Loucy (cell line): Measurements from ENCODE around the gene CD200R1.
A peak's percentile ranks its signal among the peaks of the same experiment; 100 is the strongest.

Experiments used
- H2AFZ ChIP-seq: fragments of 200-600 bp; sonication (generic); 2 replicates; pipeline ENCODE4 v1.6.0; 2016; ENCODE audit warnings: antibody characterized with exemption, mild to moderate bottlenecking, low read length, moderate library complexity
- H3F3A ChIP-seq: fragments of 200-600 bp; 2 replicates; pipeline ENCODE4 v1.6.0; 2016; ENCODE audit warnings: antibody characterized with exemption, low read depth, mild to moderate bottlenecking
- H3K27me3 ChIP-seq: fragments of 200-600 bp; sonication (generic); 2 replicates; pipeline ENCODE4 v1.6.1; 2014; ENCODE audit warnings: low read length, mild to moderate bottlenecking; ENCODE audit not compliant: insufficient read depth, poor library complexity, severe bottlenecking
- H3K36me3 ChIP-seq: fragments of 200-600 bp; sonication (generic); 2 replicates; pipeline ENCODE4 v1.6.1; 2016; ENCODE audit warnings: low read length; ENCODE audit not compliant: insufficient read depth
- H3K4me1 ChIP-seq: fragments of 200-600 bp; sonication (generic); 2 replicates; pipeline ENCODE4 v1.5.1; 2014; ENCODE audit warnings: low read length, mild to moderate bottlenecking; ENCODE audit not compliant: insufficient read depth, poor library complexity, severe bottlenecking
- H3K4me2 ChIP-seq: fragments of 200-600 bp; sonication (generic); 2 replicates; pipeline ENCODE4 v1.6.0; 2014; ENCODE audit warnings: antibody characterized with exemption, low read length, low read depth, mild to moderate bottlenecking; ENCODE audit not compliant: poor library complexity, severe bottlenecking
- H3K4me3 ChIP-seq: fragments of 200-600 bp; sonication (generic); 2 replicates; pipeline ENCODE4 v1.5.1; 2014; ENCODE audit warnings: low read length, mild to moderate bottlenecking, mixed read lengths; ENCODE audit not compliant: poor library complexity, severe bottlenecking
- H3K79me2 ChIP-seq: fragments of 200-600 bp; sonication (generic); 2 replicates; pipeline ENCODE4 v1.6.1; 2014; ENCODE audit warnings: low read length; ENCODE audit not compliant: insufficient read depth
- H3K9ac ChIP-seq: fragments of 200-600 bp; sonication (generic); 2 replicates; pipeline ENCODE4 v1.6.0; 2014; ENCODE audit warnings: mild to moderate bottlenecking, low read depth, low read length, moderate library complexity; ENCODE audit not compliant: poor library complexity, severe bottlenecking
- H3K9me2 ChIP-seq: fragments of 200-600 bp; sonication (generic); replicated peaks from 2 replicates; pipeline ENCODE4 v1.6.1; 2016; ENCODE audit warnings: low read depth, low read length, mixed read lengths
- H3K9me3 ChIP-seq: fragments of 200-600 bp; sonication (generic); 2 replicates; pipeline ENCODE4 v1.6.1; 2014; ENCODE audit warnings: mild to moderate bottlenecking, antibody characterized with exemption, low read length, low read depth; ENCODE audit not compliant: insufficient read depth
- H4K20me1 ChIP-seq: fragments of 200-600 bp; sonication (generic); 2 replicates; pipeline ENCODE4 v1.6.0; 2014; ENCODE audit warnings: antibody characterized with exemption, low read length, mild to moderate bottlenecking; ENCODE audit not compliant: insufficient read depth, poor library complexity, severe bottlenecking
- EZH2phosphoT487 ChIP-seq: fragments of 200-600 bp; IDR thresholded peaks from 2 replicates; pipeline ENCODE4 v1.6.1; 2018; ENCODE audit warnings: antibody characterized with exemption, mild to moderate bottlenecking, moderate library complexity, borderline replicate concordance
- TF ChIP-seq, protein P1 (sequence below): fragments of 200-600 bp; sonication (generic); conservative IDR thresholded peaks from 2 replicates; pipeline ENCODE4 v1.5.1; 2014; ENCODE audit warnings: mild to moderate bottlenecking, antibody characterized with exemption, low read length

The CD200R1 gene, protein sequence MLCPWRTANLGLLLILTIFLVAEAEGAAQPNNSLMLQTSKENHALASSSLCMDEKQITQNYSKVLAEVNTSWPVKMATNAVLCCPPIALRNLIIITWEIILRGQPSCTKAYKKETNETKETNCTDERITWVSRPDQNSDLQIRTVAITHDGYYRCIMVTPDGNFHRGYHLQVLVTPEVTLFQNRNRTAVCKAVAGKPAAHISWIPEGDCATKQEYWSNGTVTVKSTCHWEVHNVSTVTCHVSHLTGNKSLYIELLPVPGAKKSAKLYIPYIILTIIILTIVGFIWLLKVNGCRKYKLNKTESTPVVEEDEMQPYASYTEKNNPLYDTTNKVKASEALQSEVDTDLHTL

DNA sequence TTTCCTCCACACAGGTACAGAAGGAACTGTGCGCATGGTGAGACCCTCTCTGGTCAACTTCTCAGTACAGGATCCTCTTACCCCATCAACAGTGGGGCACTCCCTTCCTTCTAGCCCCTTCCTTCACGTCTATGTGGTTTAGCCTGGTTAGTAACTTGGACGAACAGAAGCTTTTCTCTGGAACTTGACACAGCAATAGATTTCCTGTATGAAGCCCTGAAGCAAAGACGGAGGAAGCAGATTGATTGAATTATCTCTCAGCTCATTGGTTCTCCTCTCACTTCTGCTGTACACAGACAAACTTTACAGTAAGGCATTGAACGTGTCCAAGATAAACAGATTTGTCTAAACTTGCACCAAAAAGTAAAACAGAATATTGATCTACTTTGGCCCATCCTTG lies at the start of gene CD200R1:
Gene CD200R1 (minus strand): TSS at position 210 of the 400 bp plus-strand sequence. CDS start 246 bp downstream, outside the sequence.
- no peaks in the 10 kb centered on the region for H3K9me2 ChIP-seq
- no peaks in the 10 kb centered on the region for H3F3A ChIP-seq
- H2AFZ ChIP-seq, result peak within 1 kb of the TSS; percentile 68
- H3K9ac ChIP-seq, result no peak within 1 kb of the TSS
- H3K4me1 ChIP-seq, result peaks cover 18% of the 10 kb centered on the region
- H4K20me1 ChIP-seq, result no peaks in the 10 kb centered on the region
- no peak within 1 kb of the TSS for H3K4me3 ChIP-seq
- TF ChIP-seq, protein P1, sequence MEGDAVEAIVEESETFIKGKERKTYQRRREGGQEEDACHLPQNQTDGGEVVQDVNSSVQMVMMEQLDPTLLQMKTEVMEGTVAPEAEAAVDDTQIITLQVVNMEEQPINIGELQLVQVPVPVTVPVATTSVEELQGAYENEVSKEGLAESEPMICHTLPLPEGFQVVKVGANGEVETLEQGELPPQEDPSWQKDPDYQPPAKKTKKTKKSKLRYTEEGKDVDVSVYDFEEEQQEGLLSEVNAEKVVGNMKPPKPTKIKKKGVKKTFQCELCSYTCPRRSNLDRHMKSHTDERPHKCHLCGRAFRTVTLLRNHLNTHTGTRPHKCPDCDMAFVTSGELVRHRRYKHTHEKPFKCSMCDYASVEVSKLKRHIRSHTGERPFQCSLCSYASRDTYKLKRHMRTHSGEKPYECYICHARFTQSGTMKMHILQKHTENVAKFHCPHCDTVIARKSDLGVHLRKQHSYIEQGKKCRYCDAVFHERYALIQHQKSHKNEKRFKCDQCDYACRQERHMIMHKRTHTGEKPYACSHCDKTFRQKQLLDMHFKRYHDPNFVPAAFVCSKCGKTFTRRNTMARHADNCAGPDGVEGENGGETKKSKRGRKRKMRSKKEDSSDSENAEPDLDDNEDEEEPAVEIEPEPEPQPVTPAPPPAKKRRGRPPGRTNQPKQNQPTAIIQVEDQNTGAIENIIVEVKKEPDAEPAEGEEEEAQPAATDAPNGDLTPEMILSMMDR, result no peak
- H3K9me3 ChIP-seq, result no peaks in the 10 kb centered on the region
- H3K36me3 ChIP-seq, result no peaks in the 10 kb centered on the region
- H3K4me2 ChIP-seq, result no peak within 1 kb of the TSS
- no peaks in the 10 kb centered on the region for H3K79me2 ChIP-seq
- no peaks in the 10 kb centered on the region for H3K27me3 ChIP-seq

DNA sequence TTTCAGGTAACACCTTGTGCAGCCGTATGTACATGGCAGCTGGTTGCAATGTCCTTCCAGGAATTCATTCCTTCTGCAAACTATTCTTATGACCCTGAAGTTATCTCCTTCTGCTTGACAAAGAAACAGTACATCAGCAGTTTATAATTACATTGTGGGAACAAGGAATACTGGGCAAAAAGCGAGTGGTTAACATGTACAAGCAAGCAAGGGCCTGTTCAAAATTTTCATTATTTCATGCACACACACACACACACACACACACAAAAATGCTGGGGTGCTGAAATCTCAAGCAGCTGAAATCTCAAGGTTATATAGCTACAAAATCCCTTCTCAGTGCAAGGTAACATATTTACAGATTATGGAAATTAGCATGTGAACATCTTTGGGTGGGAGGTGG lies 46.6 kb upstream of the CD200R1 start:
- no peaks in the 10 kb centered on the region for H3K36me3 ChIP-seq
- H3K79me2 ChIP-seq, result peaks cover 40% of the 10 kb centered on the region
- peaks cover 37% of the 10 kb centered on the region for H3K4me1 ChIP-seq
- H4K20me1 ChIP-seq, result peaks cover 15% of the 10 kb centered on the region
- no peak overlapping the region for H3K9ac ChIP-seq
- no peaks in the 10 kb centered on the region for H3K27me3 ChIP-seq
- no peak overlapping the region for H3K4me2 ChIP-seq
- H3K4me3 ChIP-seq, result no peak overlapping the region
- TF ChIP-seq, protein P1, result no peak
- no peak for TF ChIP-seq EZH2phosphoT487
- no peaks in the 10 kb centered on the region for H3K9me3 ChIP-seq
- no peaks in the 10 kb centered on the region for H3F3A ChIP-seq
- no peaks in the 10 kb centered on the region for H3K9me2 ChIP-seq
- H2AFZ ChIP-seq, result no peak overlapping the region

DNA sequence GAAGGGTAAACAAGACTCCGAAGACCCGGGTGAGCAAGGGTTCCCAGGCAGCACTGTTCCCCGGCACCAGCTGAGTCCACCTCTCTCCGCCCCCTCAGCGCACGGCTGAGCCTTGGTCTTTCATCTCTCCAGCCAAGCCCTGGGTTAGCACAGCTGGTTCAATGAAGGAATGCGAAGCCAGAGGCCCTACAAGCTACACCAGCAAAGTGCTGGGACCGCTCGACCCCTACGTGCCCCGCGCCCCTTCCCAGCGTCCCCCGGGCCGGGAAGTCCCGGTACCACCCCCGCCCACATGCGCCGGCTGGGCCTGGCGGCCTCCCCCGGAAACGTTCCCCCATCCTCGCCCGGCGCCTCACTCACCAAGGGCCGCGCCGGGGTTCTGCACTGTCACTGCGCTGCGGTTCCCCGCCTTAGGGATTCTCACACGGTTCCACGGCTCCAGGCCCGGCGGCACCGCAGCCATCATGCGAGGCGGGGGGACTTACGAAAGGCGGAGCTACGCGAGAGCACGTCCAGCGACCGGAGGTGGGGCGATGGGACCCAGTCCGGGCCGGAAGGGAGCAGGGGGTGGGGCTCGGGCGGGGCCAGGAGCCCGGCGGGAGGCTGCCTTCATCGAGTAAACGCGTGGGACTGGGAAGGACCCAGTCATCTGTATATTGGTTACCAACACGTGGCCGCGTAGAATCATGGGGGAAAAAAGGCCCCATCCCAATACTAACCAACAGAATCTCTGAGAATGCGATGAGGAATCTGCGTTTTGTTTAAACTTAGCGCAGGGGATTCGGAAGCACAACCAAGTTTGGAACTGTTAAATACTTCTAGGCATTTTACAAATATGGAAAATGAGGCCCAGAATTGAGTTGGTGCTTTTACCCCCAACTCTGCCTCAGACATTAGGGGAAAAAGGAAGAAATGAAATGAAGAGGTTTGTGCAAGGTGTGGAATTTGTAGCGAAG lies 44.6 kb upstream of the CD200R1 start:
- Histone ChIP-seq H3K27me3 (no peaks in the 10 kb centered on the region), H3K9ac (peak overlapping the region; percentile 86), H2AFZ (peak overlapping the region; percentile 97), H3K36me3 (no peaks in the 10 kb centered on the region), H3K4me3 (peak overlapping the region; percentile 92), H3K9me2 (no peaks in the 10 kb centered on the region), H3F3A (no peaks in the 10 kb centered on the region), H3K4me1 (peaks cover 46% of the 10 kb centered on the region), H3K79me2 (peaks cover 58% of the 10 kb centered on the region), H4K20me1 (peaks cover 15% of the 10 kb centered on the region), H3K9me3 (no peaks in the 10 kb centered on the region), H3K4me2 (peak overlapping the region; percentile 88)
- TF ChIP-seq, protein P1, result no peak
- no peak for TF ChIP-seq EZH2phosphoT487
